Endothelial cell of umbilical vein (primary cell): Measurements from ENCODE around the gene DNAJC16. TPM values are rescaled to one million over a fixed set of nuclear protein-coding genes. Genes with fewer than 3 reads are reported as not detected.

Source experiments
- BruUV-seq: library from RNA; stranded (reverse); fragments of 400-500 nt; replicated peaks from 2 replicates; lab custom pipeline; 2021; lab: Mats Ljungman, UMichigan
- CTCF ChIA-PET: fragments of 300-600, 350-600 bp; sonication (Branson Sonifier 250); formaldehyde crosslinking; loops from one replicate; lab custom pipeline; 2021; ENCODE audit warnings: antibody characterized with exemption, inconsistent platforms; lab: Charles Lee
- POLR2A ChIA-PET: fragments of 300-600, 350-600 bp; sonication (Branson Sonifier 250); formaldehyde crosslinking; loops from one replicate; lab custom pipeline; 2021; ENCODE audit warnings: antibody characterized with exemption, inconsistent platforms; lab: Charles Lee
- DNase-seq: peaks from one replicate; pipeline ENCODE4 v3.0.0-alpha.2; 2011; ENCODE audit warnings: low read depth, low spot score
- FAIRE-seq: peaks from 2 replicates; lab custom pipeline; 2011; peaks lifted over from hg19 to GRCh38; lab: Jason Lieb, UNC
- H2AFZ ChIP-seq: 2 replicates; pipeline ENCODE4 v1.6.0; 2012; ENCODE audit warnings: low read depth, low read length, control low read depth, inconsistent platforms
- H3K27ac ChIP-seq: 2 replicates; pipeline ENCODE4 v1.5.1; 2011; ENCODE audit warnings: low read depth, mild to moderate bottlenecking, control low read depth, low read length, moderate library complexity; ENCODE audit not compliant: insufficient read depth
- H3K27me3 ChIP-seq, 2 experiments: 2 replicates each; pipeline versions ENCODE4 v1.6.0 to v1.6.1; 2011; ENCODE audit warnings: low read length in 2 of 2, mixed read lengths in 1 of 2; ENCODE audit not compliant: control insufficient read depth in 2 of 2, insufficient read depth in 2 of 2
- H3K36me3 ChIP-seq, 2 experiments: 2 replicates in 1 of 2; 3 replicates in 1 of 2; pipeline ENCODE4 v1.5.1; 2011; ENCODE audit warnings: low read length in 2 of 2, mild to moderate bottlenecking in 1 of 2, moderate library complexity in 1 of 2; ENCODE audit not compliant: control insufficient read depth in 2 of 2, insufficient read depth in 2 of 2; ENCODE audit errors: extremely low read depth in 1 of 2
- H3K4me1 ChIP-seq: 3 replicates; pipeline ENCODE4 v1.5.1; 2011; ENCODE audit warnings: mild to moderate bottlenecking, low read length; ENCODE audit not compliant: control insufficient read depth, insufficient read depth; ENCODE audit errors: extremely low read depth
- H3K4me2 ChIP-seq: 2 replicates; pipeline ENCODE4 v1.6.1; 2011; ENCODE audit warnings: low read length, control low read depth, mixed read lengths; ENCODE audit not compliant: insufficient read depth
- H3K4me3 ChIP-seq, 3 experiments: fragments of 200-600 bp in 1 of 3; sonication (generic), shearing (Covaris generic) in 1 of 3; replicated peaks in 1 of 3; 2 replicates each; pipeline ENCODE4 v1.5.1; 2011 to 2016; ENCODE audit warnings: control low read depth in 3 of 3, low read length in 3 of 3, mild to moderate bottlenecking in 2 of 3, inconsistent platforms in 1 of 3, low read depth in 1 of 3, moderate library complexity in 1 of 3; ENCODE audit not compliant: insufficient read depth in 1 of 3
- H3K79me2 ChIP-seq: 2 replicates; pipeline ENCODE4 v1.6.0; 2012; ENCODE audit warnings: low read length, inconsistent platforms; ENCODE audit not compliant: control insufficient read depth, insufficient read depth
- H3K9ac ChIP-seq: replicated peaks from 2 replicates; pipeline ENCODE3; 2011; ENCODE audit warnings: low read length, control low read depth; ENCODE audit not compliant: insufficient read depth; ENCODE audit errors: extremely low read depth
- H3K9me1 ChIP-seq: replicated peaks from 3 replicates; pipeline ENCODE4 v1.6.0; 2011; ENCODE audit warnings: mild to moderate bottlenecking, low read length; ENCODE audit not compliant: control insufficient read depth, insufficient read depth; ENCODE audit errors: extremely low read depth
- H3K9me3 ChIP-seq: replicated peaks from 2 replicates; pipeline ENCODE4 v1.5.1; 2012; ENCODE audit warnings: low read length, inconsistent platforms; ENCODE audit not compliant: control insufficient read depth, insufficient read depth
- H4K20me1 ChIP-seq: replicated peaks from 2 replicates; pipeline ENCODE3; 2011; ENCODE audit warnings: mild to moderate bottlenecking, low read length; ENCODE audit not compliant: control insufficient read depth, insufficient read depth; ENCODE audit errors: extremely low read depth
- EZH2 ChIP-seq: IDR thresholded peaks from 2 replicates; pipeline ENCODE4 v1.6.1; 2012; ENCODE audit warnings: borderline replicate concordance, low read depth, mild to moderate bottlenecking, moderate library complexity, low read length, inconsistent platforms; ENCODE audit not compliant: severe bottlenecking
- FOS ChIP-seq: IDR thresholded peaks from 2 replicates; pipeline ENCODE4 v1.6.1; 2011; ENCODE audit warnings: mild to moderate bottlenecking, low read length, moderate library complexity, borderline replicate concordance; ENCODE audit not compliant: insufficient read depth
- GATA2 ChIP-seq: IDR thresholded peaks from 2 replicates; pipeline ENCODE4 v1.7.0; 2011; ENCODE audit warnings: low read depth, mild to moderate bottlenecking, moderate library complexity, mixed read lengths, low read length; ENCODE audit not compliant: insufficient read length, insufficient read depth
- JUN ChIP-seq: IDR thresholded peaks from 2 replicates; pipeline ENCODE4 v1.6.1; 2011; ENCODE audit warnings: borderline replicate concordance, low read depth; ENCODE audit not compliant: insufficient read length, insufficient read depth
- MYC ChIP-seq: IDR thresholded peaks from one replicate; pipeline ENCODE4 v1.6.1; 2011; ENCODE audit warnings: mild to moderate bottlenecking, low read depth, low read length
- POLR2A ChIP-seq: IDR thresholded peaks from 2 replicates; pipeline ENCODE4 v1.6.1; 2012; ENCODE audit warnings: low read depth, mild to moderate bottlenecking, control low read depth, low read length
- POLR2AphosphoS5 ChIP-seq: IDR thresholded peaks from 2 replicates; pipeline ENCODE4 v1.6.1; 2012; ENCODE audit warnings: low read depth, mild to moderate bottlenecking, control low read depth, low read length, moderate library complexity; ENCODE audit not compliant: insufficient read depth
- dilution Hi-C: fragments of 300-500 bp; cut with MboI; formaldehyde crosslinking; loops from one replicate; pipeline ENCODE4 v1.15.0; 2019; ENCODE audit warnings: low sequenced_read_pairs; ENCODE audit not compliant: extremely low pct_ligation_motif_present
- intact Hi-C: fragments of 100-400 bp; cut with micrococcal nuclease; formaldehyde crosslinking; loops from one replicate; pipeline ENCODE4 v1.10.0; 2022
- polyA plus RNA-seq, 4 experiments: library from polyadenylated mRNA; depleted of rRNA in 3 of 4; stranded (reverse) in 3 of 4; unstranded in 1 of 4; fragments of >200 nt; gene quantifications; 2 replicates each; pipeline versions ENCODE4 v1.2.1 to v1.2.3, GENCODE V29; 2011 to 2012; ENCODE audit warnings: missing spikeins in 1 of 4
- total RNA-seq: library from RNA; stranded (reverse); gene quantifications from 2 replicates; pipeline ENCODE4 v1.2.3, GENCODE V29; 2021
- TF ChIP-seq, protein P1 (sequence below), 2 donors: IDR thresholded peaks; 1 replicate in 1 of 2; 2 replicates in 1 of 2; pipeline ENCODE4 v1.5.1; 2011; ENCODE audit warnings: low read length in 2 of 2, mild to moderate bottlenecking in 2 of 2, moderate library complexity in 2 of 2, control low read depth in 1 of 2, inconsistent platforms in 1 of 2, low read depth in 1 of 2; ENCODE audit not compliant: insufficient read depth in 1 of 2; ENCODE audit errors: extremely low read depth in 1 of 2
- TF ChIP-seq, protein P2 (sequence below): IDR thresholded peaks from 2 replicates; pipeline ENCODE4 v1.6.1; 2011; ENCODE audit not compliant: insufficient read depth, insufficient read length

DNAJC16 gene
- total and polyA plus RNA-seq, 2 donors (not counting 3 experiments of a cell fraction or from before 2014, with no cell fraction given): 8.0 to 21.4 TPM

DNA sequence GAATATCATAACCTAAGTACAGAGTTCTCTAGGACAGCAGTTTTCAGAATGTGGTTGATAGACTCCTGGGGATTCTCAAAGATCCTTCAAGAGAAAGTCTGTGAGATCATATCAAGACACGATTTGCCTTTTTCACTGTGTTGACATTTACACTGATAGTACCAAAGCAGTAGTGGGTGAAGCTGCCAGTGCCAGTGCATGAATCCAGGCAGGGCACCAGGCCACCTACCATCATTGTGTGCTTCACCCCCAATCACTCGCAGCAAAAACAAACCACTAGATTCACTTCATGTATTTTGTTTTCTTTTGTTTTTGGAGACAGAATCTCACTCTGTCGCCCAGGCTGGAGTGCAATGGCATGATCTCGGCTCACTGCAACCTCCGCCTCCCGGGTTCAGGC lies 23.9 kb downstream of the DNAJC16 start:
- POLR2A ChIA-PET: no interaction called here
- FAIRE-seq (no peak), DNase-seq (no peak)
- intact Hi-C loops (no loop called here), dilution Hi-C loops (no loop called here)
- Histone ChIP-seq H3K4me2 (no peak overlapping the region), H3K9me3 (no peaks in the 10 kb centered on the region), H3K27ac (no peak overlapping the region), H4K20me1 (no peaks in the 10 kb centered on the region), H2AFZ (no peak overlapping the region), H3K4me1 (no peaks in the 10 kb centered on the region), H3K4me3 (no peak overlapping the region), H3K9ac (no peak overlapping the region), H3K79me2 (no peaks in the 10 kb centered on the region), H3K36me3 (peaks cover 7 to 14% of the 10 kb centered on the region in 2 experiments), H3K9me1 (no peaks in the 10 kb centered on the region), H3K27me3 (no peaks in the 10 kb centered on the region)
- CTCF ChIA-PET: no interaction called here
- no TSS peak for BruUV-seq
- TF ChIP-seq JUN (no peak), EZH2 (no peak), POLR2AphosphoS5 (no peak)
- TF ChIP-seq, protein P1, sequence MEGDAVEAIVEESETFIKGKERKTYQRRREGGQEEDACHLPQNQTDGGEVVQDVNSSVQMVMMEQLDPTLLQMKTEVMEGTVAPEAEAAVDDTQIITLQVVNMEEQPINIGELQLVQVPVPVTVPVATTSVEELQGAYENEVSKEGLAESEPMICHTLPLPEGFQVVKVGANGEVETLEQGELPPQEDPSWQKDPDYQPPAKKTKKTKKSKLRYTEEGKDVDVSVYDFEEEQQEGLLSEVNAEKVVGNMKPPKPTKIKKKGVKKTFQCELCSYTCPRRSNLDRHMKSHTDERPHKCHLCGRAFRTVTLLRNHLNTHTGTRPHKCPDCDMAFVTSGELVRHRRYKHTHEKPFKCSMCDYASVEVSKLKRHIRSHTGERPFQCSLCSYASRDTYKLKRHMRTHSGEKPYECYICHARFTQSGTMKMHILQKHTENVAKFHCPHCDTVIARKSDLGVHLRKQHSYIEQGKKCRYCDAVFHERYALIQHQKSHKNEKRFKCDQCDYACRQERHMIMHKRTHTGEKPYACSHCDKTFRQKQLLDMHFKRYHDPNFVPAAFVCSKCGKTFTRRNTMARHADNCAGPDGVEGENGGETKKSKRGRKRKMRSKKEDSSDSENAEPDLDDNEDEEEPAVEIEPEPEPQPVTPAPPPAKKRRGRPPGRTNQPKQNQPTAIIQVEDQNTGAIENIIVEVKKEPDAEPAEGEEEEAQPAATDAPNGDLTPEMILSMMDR (IDR thresholded peaks at IDR 0.05; ENCODE audit: extremely low read depth in 1 of 2, insufficient read depth in 1 of 2, low read depth in 1 of 2, low read length in 2 of 2): no peak

DNA sequence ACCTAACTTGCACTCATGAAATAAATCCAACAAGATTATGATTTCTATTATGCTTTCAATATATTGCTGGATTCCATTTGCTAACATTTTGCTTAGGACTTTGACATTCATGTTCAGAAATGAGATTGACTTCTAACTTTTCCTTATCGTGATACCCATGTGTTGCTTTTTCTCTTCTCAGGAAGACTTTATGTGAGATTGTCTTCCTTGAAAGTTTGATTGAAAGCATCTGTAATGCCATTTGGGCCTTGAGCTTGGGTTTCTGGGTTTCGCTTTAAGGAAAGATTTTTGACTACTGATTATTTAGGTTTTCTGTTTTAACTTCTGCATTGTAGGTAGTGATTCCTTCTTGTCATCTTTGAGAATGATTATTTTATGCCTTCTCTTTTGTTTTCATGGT lies 30.4 kb downstream of the DNAJC16 start:
- H3K4me2 ChIP-seq: no peak overlapping the region
- TF ChIP-seq POLR2AphosphoS5 (no peak), GATA2 (no peak), POLR2A (no peak), FOS (no peak), MYC (no peak), JUN (no peak)
- TF ChIP-seq, protein P2, sequence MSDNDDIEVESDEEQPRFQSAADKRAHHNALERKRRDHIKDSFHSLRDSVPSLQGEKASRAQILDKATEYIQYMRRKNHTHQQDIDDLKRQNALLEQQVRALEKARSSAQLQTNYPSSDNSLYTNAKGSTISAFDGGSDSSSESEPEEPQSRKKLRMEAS: no peak
- no peaks in the 10 kb centered on the region for H3K9me3 ChIP-seq
- no peak overlapping the region for H3K4me3 ChIP-seq
- no peak overlapping the region for H3K9ac ChIP-seq
- intact Hi-C loops: no loop called here
- ChIA-PET POLR2A (no interaction called here), CTCF (no interaction called here)
- H2AFZ ChIP-seq: no peak overlapping the region
- DNase-seq (no peak), FAIRE-seq (no peak)
- H4K20me1 ChIP-seq: no peaks in the 10 kb centered on the region
- H3K79me2 ChIP-seq: no peaks in the 10 kb centered on the region
- no peaks in the 10 kb centered on the region for H3K9me1 ChIP-seq
- no peaks in the 10 kb centered on the region for H3K4me1 ChIP-seq
- no TSS peak for BruUV-seq
- H3K27ac ChIP-seq: no peak overlapping the region
- dilution Hi-C loops: no loop called here
- H3K27me3 ChIP-seq: no peaks in the 10 kb centered on the region
- H3K36me3 ChIP-seq: peaks cover 0 to 6% of the 10 kb centered on the region in 2 experiments
